Naive thymus-derived CD4-positive, alpha-beta T cell (primary cell): ENCODE data around the gene RGS5. TPM values are rescaled to one million over a fixed set of nuclear protein-coding genes. Genes with fewer than 3 reads are reported as not detected.

Experiments used
- ATAC-seq: fragments of 150-1000 bp; cut with Tn5 transposase; 2 replicates; pipeline ENCODE4 v1.10.0; 2021; ENCODE audit warnings: mild to moderate bottlenecking, moderate library complexity
- CTCF ChIA-PET: fragments of 350-600 bp; sonication (Branson Sonifier 250); formaldehyde crosslinking; loops from one replicate; lab custom pipeline; 2021; ENCODE audit warnings: antibody characterized with exemption; lab: Charles Lee
- POLR2A ChIA-PET: fragments of 350-600 bp; sonication (Branson Sonifier 250); formaldehyde crosslinking; loops from one replicate; lab custom pipeline; 2021; ENCODE audit warnings: antibody characterized with exemption, inconsistent platforms; lab: Charles Lee
- DNase-seq, 9 donors: peaks; one replicate each; pipeline versions ENCODE4 v3.0.0 to v3.0.0-alpha.2; 2020 to 2022; ENCODE audit warnings: mixed read lengths in 1 of 9
- H3K27ac ChIP-seq: one replicate; pipeline ENCODE4 v1.7.0; 2013; ENCODE audit warnings: mild to moderate bottlenecking, low read depth, low read length, moderate library complexity
- H3K27me3 ChIP-seq, 2 donors: one replicate each; pipeline ENCODE4 v1.7.0; 2013; ENCODE audit warnings: low read length in 2 of 2, mild to moderate bottlenecking in 2 of 2, moderate library complexity in 2 of 2; ENCODE audit not compliant: control insufficient read depth in 2 of 2, insufficient read depth in 2 of 2
- H3K36me3 ChIP-seq, 3 experiments: 1 replicate in 2 of 3; 2 replicates in 1 of 3; pipeline ENCODE4 v1.7.0; 2013; ENCODE audit warnings: low read length in 3 of 3, mild to moderate bottlenecking in 3 of 3, moderate library complexity in 1 of 3; ENCODE audit not compliant: insufficient read depth in 3 of 3, control insufficient read depth in 2 of 3
- H3K4me1 ChIP-seq, 2 donors: one replicate each; pipeline ENCODE4 v1.7.0; 2013; ENCODE audit warnings: low read length in 2 of 2, mild to moderate bottlenecking in 2 of 2, moderate library complexity in 1 of 2; ENCODE audit not compliant: control insufficient read depth in 2 of 2, insufficient read depth in 2 of 2
- H3K4me3 ChIP-seq: 2 replicates; pipeline ENCODE4 v1.7.0; 2013; ENCODE audit warnings: mild to moderate bottlenecking, low read length
- H3K9me3 ChIP-seq, 3 experiments: 1 replicate in 2 of 3; 2 replicates in 1 of 3; pipeline ENCODE4 v1.7.0; 2013; ENCODE audit warnings: low read length in 3 of 3; ENCODE audit not compliant: control insufficient read depth in 2 of 3
- H3K27ac Mint-ChIP-seq, 9 donors: one replicate each; pipeline ENCODE4 v1.8.0; 2020 to 2022; ENCODE audit warnings: mixed read lengths in 9 of 9, mild to moderate bottlenecking in 8 of 9, moderate library complexity in 5 of 9, inconsistent platforms in 2 of 9
- H3K27me3 Mint-ChIP-seq, 5 donors: one replicate each; pipeline ENCODE4 v1.8.0; 2021 to 2022; ENCODE audit warnings: mixed read lengths in 5 of 5, mild to moderate bottlenecking in 1 of 5
- H3K36me3 Mint-ChIP-seq, 5 donors: one replicate each; pipeline ENCODE4 v1.8.0; 2020 to 2022; ENCODE audit warnings: mixed read lengths in 5 of 5, mild to moderate bottlenecking in 3 of 5, inconsistent platforms in 1 of 5
- H3K4me1 Mint-ChIP-seq, 7 donors: one replicate each; pipeline ENCODE4 v1.8.0; 2020 to 2022; ENCODE audit warnings: mixed read lengths in 7 of 7, mild to moderate bottlenecking in 3 of 7, inconsistent platforms in 1 of 7
- H3K4me3 Mint-ChIP-seq, 10 donors: one replicate each; pipeline ENCODE4 v1.8.0; 2020 to 2022; ENCODE audit warnings: mild to moderate bottlenecking in 10 of 10, mixed read lengths in 10 of 10, moderate library complexity in 6 of 10, inconsistent platforms in 2 of 10
- H3K9me3 Mint-ChIP-seq, 11 donors: one replicate each; pipeline ENCODE4 v1.8.0; 2020 to 2022; ENCODE audit warnings: mixed read lengths in 11 of 11, mild to moderate bottlenecking in 4 of 11, inconsistent platforms in 1 of 11, moderate library complexity in 1 of 11
- intact Hi-C, 2 donors: fragments of 100-400 bp; cut with micrococcal nuclease; formaldehyde crosslinking; loops; one replicate each; pipeline ENCODE4 v1.15.1; 2023
- polyA plus RNA-seq, 2 donors: library from polyadenylated mRNA; unstranded; fragments of 300-500 nt; fragmentation: Illumina TruSeq; gene quantifications; one replicate each; pipeline ENCODE4 v1.2.3, GENCODE V29; 2021
- total RNA-seq, 6 experiments: library from RNA in 5 of 6; stranded (reverse) in 5 of 6; gene quantifications; 1 replicate in 5 of 6; 2 replicates in 1 of 6; pipeline ENCODE4 v1.2.3 and lab custom pipeline; 2021 to 2026

The RGS5 gene
- total and polyA plus RNA-seq, 7 experiments from 2014 or later: 0.50 to 7.6 (median 4.0) TPM

- Mint-ChIP-seq H3K9me3 (no peaks in the 10 kb centered on the region), H3K4me3 (no peak overlapping the region), H3K27ac (no peak overlapping the region), H3K36me3 (peaks cover 0 to 11% (median 3%) of the 10 kb centered on the region in 5 donors), H3K27me3 (peaks cover 0 to 5% (median 2%) of the 10 kb centered on the region in 5 donors), H3K4me1 (no peaks in the 10 kb centered on the region)
- no peak for DNase-seq
- Histone ChIP-seq H3K4me3 (no peak overlapping the region), H3K27ac (no peak overlapping the region), H3K27me3 (no peaks in the 10 kb centered on the region), H3K9me3 (no peaks in the 10 kb centered on the region), H3K4me1 (no peaks in the 10 kb centered on the region), H3K36me3 (no peaks in the 10 kb centered on the region)
- ATAC-seq: no peak
- intact Hi-C loops: no loop called here
- CTCF ChIA-PET: no interaction called here
- POLR2A ChIA-PET: no interaction called here
These were observed 33.2 kb downstream of the RGS5 start for GRCh38 chr1:163169553-163169952.

- ChIA-PET POLR2A (no interaction called here), CTCF (no interaction called here)
- Mint-ChIP-seq H3K27ac (no peak overlapping the region), H3K36me3 (peaks cover 0 to 11% (median 5%) of the 10 kb centered on the region in 5 donors), H3K4me3 (no peak overlapping the region), H3K4me1 (no peaks in the 10 kb centered on the region), H3K27me3 (peaks cover 0 to 4% (median 0%) of the 10 kb centered on the region in 5 donors), H3K9me3 (no peaks in the 10 kb centered on the region)
- no peak for DNase-seq
- no peak for ATAC-seq
- Histone ChIP-seq H3K9me3 (no peaks in the 10 kb centered on the region), H3K27me3 (no peaks in the 10 kb centered on the region), H3K4me3 (no peak overlapping the region), H3K36me3 (no peaks in the 10 kb centered on the region), H3K27ac (no peak overlapping the region), H3K4me1 (no peaks in the 10 kb centered on the region)
- intact Hi-C loops: no loop called here
These were observed 34.7 kb downstream of the RGS5 start for GRCh38 chr1:163168053-163168452.

- Histone ChIP-seq H3K27ac (no peak overlapping the region), H3K4me1 (no peaks in the 10 kb centered on the region), H3K4me3 (no peak overlapping the region), H3K9me3 (no peaks in the 10 kb centered on the region), H3K36me3 (no peaks in the 10 kb centered on the region), H3K27me3 (no peaks in the 10 kb centered on the region)
- Mint-ChIP-seq H3K9me3 (no peaks in the 10 kb centered on the region), H3K27ac (no peak overlapping the region), H3K4me3 (no peak overlapping the region), H3K4me1 (peaks cover 0 to under 1% (median 0%) of the 10 kb centered on the region in 7 donors), H3K27me3 (peaks cover 0 to 4% (median 0%) of the 10 kb centered on the region in 5 donors), H3K36me3 (peaks cover 0 to 11% (median 5%) of the 10 kb centered on the region in 5 donors)
- POLR2A ChIA-PET: no interaction called here
- intact Hi-C loops: no loop called here
- CTCF ChIA-PET: no interaction called here
- DNase-seq (no peak), ATAC-seq (no peak)
These were observed 35.7 kb downstream of the RGS5 start for GRCh38 chr1:163166886-163167555.

- Histone ChIP-seq H3K4me1 (no peaks in the 10 kb centered on the region), H3K9me3 (no peaks in the 10 kb centered on the region), H3K36me3 (no peaks in the 10 kb centered on the region), H3K4me3 (no peak overlapping the region), H3K27me3 (no peaks in the 10 kb centered on the region), H3K27ac (no peak overlapping the region)
- no peak for ATAC-seq
- intact Hi-C loops: no loop called here
- Mint-ChIP-seq H3K9me3 (no peaks in the 10 kb centered on the region), H3K27ac (no peak overlapping the region), H3K4me1 (peaks cover 0 to 2% (median 0%) of the 10 kb centered on the region in 7 donors), H3K27me3 (no peaks in the 10 kb centered on the region), H3K4me3 (no peak overlapping the region), H3K36me3 (peaks cover 0 to 17% (median 5%) of the 10 kb centered on the region in 5 donors)
- DNase-seq: no peak
- POLR2A ChIA-PET: no interaction called here
- CTCF ChIA-PET: no interaction called here
These were observed 37.6 kb downstream of the RGS5 start for GRCh38 chr1:163165119-163165518.

GRCh38 chr1:163163881-163164582, 38.7 kb downstream of the RGS5 start:
- intact Hi-C loops: no loop called here
- CTCF ChIA-PET: no interaction called here
- H3K27me3 Mint-ChIP-seq: no peaks in the 10 kb centered on the region

GRCh38 chr1:163163163-163163562, 39.6 kb downstream of the RGS5 start:
- H3K4me1 ChIP-seq: no peaks in the 10 kb centered on the region
- Mint-ChIP-seq H3K4me1 (peaks cover 0 to 2% (median 0%) of the 10 kb centered on the region in 7 donors), H3K36me3 (peaks cover 0 to 27% (median 7%) of the 10 kb centered on the region in 5 donors), H3K4me3 (no peak overlapping the region), H3K27ac (no peak overlapping the region), H3K27me3 (no peaks in the 10 kb centered on the region), H3K9me3 (peaks cover 0 to 6% (median 3%) of the 10 kb centered on the region in 11 donors)
- no peak overlapping the region for H3K27ac ChIP-seq
- ATAC-seq (no peak), DNase-seq (no peak)
- ChIA-PET POLR2A (no interaction called here), CTCF (interaction anchor here (0.7 kb wide), 1 partner anchor 103 kb away, joined by 5 read pairs; no protein-coding TSS in a partner anchor)
- H3K36me3 ChIP-seq: no peaks in the 10 kb centered on the region
- H3K4me3 ChIP-seq: no peak overlapping the region
- no peaks in the 10 kb centered on the region for H3K27me3 ChIP-seq
- no peaks in the 10 kb centered on the region for H3K9me3 ChIP-seq
- intact Hi-C loops: no loop called here

More at GRCh38 chr1:163163881-163164582, 38.7 kb downstream of the RGS5 start:
- Histone ChIP-seq H3K4me3 (no peak overlapping the region), H3K4me1 (no peaks in the 10 kb centered on the region), H3K36me3 (no peaks in the 10 kb centered on the region), H3K27me3 (no peaks in the 10 kb centered on the region), H3K27ac (no peak overlapping the region), H3K9me3 (no peaks in the 10 kb centered on the region)
- Mint-ChIP-seq H3K9me3 (peaks cover 0 to 2% (median 0%) of the 10 kb centered on the region in 11 donors), H3K36me3 (peaks cover 0 to 20% (median 5%) of the 10 kb centered on the region in 5 donors), H3K27ac (no peak overlapping the region), H3K4me1 (peaks cover 0 to 2% (median 0%) of the 10 kb centered on the region in 7 donors), H3K4me3 (no peak overlapping the region)
- DNase-seq (no peak), ATAC-seq (no peak)
- POLR2A ChIA-PET: no interaction called here
